ENCODE results near the gene TMPRSS2. TPM values are rescaled to one million over a fixed set of nuclear protein-coding genes. Genes with fewer than 3 reads are reported as not detected.

The TMPRSS2 gene
- total and polyA plus RNA-seq, 2 donors (not counting 1 experiment from before 2014, with no cell fraction given) = not detected

GRCh38 chr21:41506611-41507520 lies 1.1 kb downstream of the TMPRSS2 start:
- H2AFZ ChIP-seq (ENCODE audit: insufficient read depth, low read depth, low read length, poor library complexity, severe bottlenecking) = no peak overlapping the region
- H3K4me1 ChIP-seq (ENCODE audit: control insufficient read depth in 2 of 2, insufficient read depth in 2 of 2, low read length in 2 of 2) = no peaks in the 10 kb centered on the region
- Mint-ChIP-seq H3K27ac (no peak overlapping the region), H3K27me3 (peaks cover 54% of the 10 kb centered on the region), H3K4me1 (no peaks in the 10 kb centered on the region), H3K9me3 (ENCODE audit: insufficient read depth) (no peaks in the 10 kb centered on the region), H3K4me3 (no peak overlapping the region)
- TF ChIP-seq EZH2 (IDR thresholded peaks at IDR 0.05; ENCODE audit: borderline replicate concordance, insufficient read depth, low read depth, low read length, poor library complexity, severe bottlenecking) = no peak
- no peak for TF ChIP-seq CTCF (IDR thresholded peaks at IDR 0.05)
- intact Hi-C loops (cut with micrococcal nuclease) = no loop called here
- H4K20me1 ChIP-seq (ENCODE audit: control insufficient read depth, insufficient read depth, low read length, poor library complexity, severe bottlenecking) = no peaks in the 10 kb centered on the region
- H3K9me3 ChIP-seq (ENCODE audit: control extremely low read depth in 1 of 3, control insufficient read depth in 2 of 3, insufficient read depth in 1 of 3, low read length in 2 of 3) = no peaks in the 10 kb centered on the region
- peaks cover 0 to 39% (median 4%) of the 10 kb centered on the region in 4 experiments for H3K27me3 ChIP-seq (replicated peaks in 1 of 4; ENCODE audit: control extremely low read depth in 1 of 4, control insufficient read depth in 3 of 4, insufficient read depth in 4 of 4, low read length in 3 of 4)
- H3K9ac ChIP-seq (ENCODE audit: low read length) = no peak overlapping the region
- H3K79me2 ChIP-seq (ENCODE audit: control insufficient read depth, insufficient read depth, low read length) = no peaks in the 10 kb centered on the region
- H3K4me3 ChIP-seq (ENCODE audit: control extremely low read depth in 1 of 5, extremely low read depth in 1 of 5, insufficient read depth in 1 of 5, low read depth in 2 of 5, low read length in 4 of 5) = no peak overlapping the region
- no peak for ATAC-seq (ENCODE audit: low read depth)
- no peak overlapping the region for H3K27ac ChIP-seq (ENCODE audit: low read length in 2 of 2)
- POLR2A ChIA-PET = no interaction called here
- H3K36me3 ChIP-seq (replicated peaks in 1 of 2; ENCODE audit: control extremely low read depth in 1 of 2, control insufficient read depth in 1 of 2, extremely low read depth in 1 of 2, insufficient read depth in 2 of 2, low read length in 1 of 2) = no peaks in the 10 kb centered on the region
- H3K4me2 ChIP-seq (replicated peaks; ENCODE audit: low read depth, low read length, poor library complexity, severe bottlenecking) = no peak overlapping the region
- CTCF ChIA-PET = no interaction called here
- 8% methylated on average over 64 of the region's 64 CpGs for WGBS (ENCODE audit: insufficient coverage)
- DNase-seq = no peak

DNA sequence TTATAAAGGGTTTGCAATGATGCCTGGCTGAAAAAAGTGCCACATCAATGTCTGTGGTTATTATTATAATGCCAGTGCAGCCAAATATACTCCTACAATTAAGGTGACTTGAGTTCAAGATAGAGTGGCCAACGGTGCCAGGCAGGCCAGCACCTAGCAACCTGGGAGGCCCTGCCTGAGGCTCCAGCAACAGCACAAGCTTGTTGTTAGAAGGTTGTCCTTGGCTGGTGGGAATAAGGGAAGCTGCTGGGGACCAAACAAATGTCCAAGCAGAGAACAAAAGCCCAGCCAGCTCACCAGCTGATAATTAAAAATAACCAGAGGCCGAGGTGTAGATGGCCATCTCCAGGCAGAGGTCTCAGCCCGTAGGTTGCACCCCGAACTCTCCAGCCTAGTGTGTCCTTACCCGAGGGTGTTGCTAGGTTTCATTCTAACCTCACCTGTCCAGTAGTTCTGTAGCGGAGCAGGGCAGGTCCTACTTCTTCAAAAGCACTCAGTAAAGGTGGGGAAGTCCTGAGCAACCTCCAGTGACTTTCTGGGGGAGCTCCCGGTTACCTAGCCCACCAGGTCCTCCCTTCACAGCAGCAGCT lies 1.9 kb downstream of the TMPRSS2 start:
- Histone ChIP-seq H3K9ac (ENCODE audit: low read length) (no peak overlapping the region), H4K20me1 (ENCODE audit: control insufficient read depth, insufficient read depth, low read length, poor library complexity, severe bottlenecking) (no peaks in the 10 kb centered on the region), H3K27ac (ENCODE audit: low read length in 2 of 2) (no peak overlapping the region), H3K36me3 (replicated peaks in 1 of 2; ENCODE audit: control extremely low read depth in 1 of 2, control insufficient read depth in 1 of 2, extremely low read depth in 1 of 2, insufficient read depth in 2 of 2, low read length in 1 of 2) (no peaks in the 10 kb centered on the region), H3K27me3 (replicated peaks in 1 of 4; ENCODE audit: control extremely low read depth in 1 of 4, control insufficient read depth in 3 of 4, insufficient read depth in 4 of 4, low read length in 3 of 4) (peaks cover 0 to 39% (median 4%) of the 10 kb centered on the region in 4 experiments), H3K9me3 (ENCODE audit: control extremely low read depth in 1 of 3, control insufficient read depth in 2 of 3, insufficient read depth in 1 of 3, low read length in 2 of 3) (no peaks in the 10 kb centered on the region), H3K4me3 (ENCODE audit: control extremely low read depth in 1 of 5, extremely low read depth in 1 of 5, insufficient read depth in 1 of 5, low read depth in 2 of 5, low read length in 4 of 5) (no peak overlapping the region), H2AFZ (ENCODE audit: insufficient read depth, low read depth, low read length, poor library complexity, severe bottlenecking) (no peak overlapping the region), H3K4me2 (replicated peaks; ENCODE audit: low read depth, low read length, poor library complexity, severe bottlenecking) (no peak overlapping the region), H3K4me1 (ENCODE audit: control insufficient read depth in 2 of 2, insufficient read depth in 2 of 2, low read length in 2 of 2) (no peaks in the 10 kb centered on the region), H3K79me2 (ENCODE audit: control insufficient read depth, insufficient read depth, low read length) (no peaks in the 10 kb centered on the region)
- POLR2A ChIA-PET = no interaction called here
- TF ChIP-seq CTCF (IDR thresholded peaks at IDR 0.05) = no peak
- intact Hi-C loops (cut with micrococcal nuclease) = no loop called here
- Mint-ChIP-seq H3K27me3 (peaks cover 52% of the 10 kb centered on the region), H3K9me3 (ENCODE audit: insufficient read depth) (no peaks in the 10 kb centered on the region), H3K4me3 (no peak overlapping the region), H3K27ac (no peak overlapping the region), H3K4me1 (no peaks in the 10 kb centered on the region)
- WGBS (ENCODE audit: insufficient coverage) = 64% methylated on average over 7 of the region's 7 CpGs
- ATAC-seq (ENCODE audit: low read depth) (no peak), DNase-seq (no peak)
- CTCF ChIA-PET = no interaction called here

Data from B cell (primary cell).